A549 (cell line): ENCODE measurements around the gene TAB3.

Experiments used
- CTCF ChIP-seq: fragments of >200 bp; sonication (Bioruptor Twin); formaldehyde crosslinking; IDR thresholded peaks from 3 replicates; pipeline ENCODE4 v1.5.1; 2016
- PHF8 ChIP-seq: fragments of 200-600 bp; sonication (generic); IDR thresholded peaks from 2 replicates; pipeline ENCODE4 v1.6.1; 2016; ENCODE audit warnings: low read depth, mild to moderate bottlenecking, antibody characterized with exemption, moderate library complexity, borderline replicate concordance
- RFX5 ChIP-seq: fragments of 450-650 bp; IDR thresholded peaks from 2 replicates; pipeline ENCODE4 v1.7.1; 2014; ENCODE audit warnings: antibody characterized with exemption, mild to moderate bottlenecking, moderate library complexity
- TP53 ChIP-seq: fragments of 250-450 bp; sonication (Bioruptor Pico); IDR thresholded peaks from 2 replicates; pipeline ENCODE4 v1.5.0; 2021; ENCODE audit warnings: mild to moderate bottlenecking, moderate library complexity

GRCh38 chrX:30816079-30816478, 73.0 kb downstream of the TAB3 start:
- no peak for TF ChIP-seq TP53 (CRISPR knock-in tag)
- no peak for TF ChIP-seq CTCF
- no peak for TF ChIP-seq PHF8
- TF ChIP-seq RFX5: no peak
